Testis (tissue), 3 donors: ENCODE measurements around the gene CENPP. TPM values are rescaled to one million over a fixed set of nuclear protein-coding genes. Genes with fewer than 3 reads are reported as not detected.

Experiments
- DNase-seq: peaks from one replicate; pipeline ENCODE4 v3.0.0-alpha.2; 2019
- H3K27ac ChIP-seq, 2 donors: fragments of 200-600 bp; sonication (generic); one replicate each; pipeline ENCODE4 v1.5.1; 2019
- H3K27me3 ChIP-seq: fragments of 200-600 bp; sonication (generic); one replicate; pipeline ENCODE4 v1.5.1; 2019
- H3K36me3 ChIP-seq: fragments of 200-600 bp; sonication (generic); one replicate; pipeline ENCODE4 v1.5.1; 2017; ENCODE audit warnings: low read depth; ENCODE audit errors: missing control alignments
- H3K4me1 ChIP-seq: fragments of 200-600 bp; sonication (generic); one replicate; pipeline ENCODE4 v1.5.1; 2019
- H3K4me3 ChIP-seq, 2 donors: fragments of 200-600 bp; sonication (generic); one replicate each; pipeline ENCODE4 v1.5.1; 2017 to 2019
- H3K9me3 ChIP-seq: fragments of 200-600 bp; sonication (generic); one replicate; pipeline ENCODE4 v1.5.1; 2017
- CTCF ChIP-seq, 3 experiments: fragments of 450-650 bp in 2 of 3; fragments of 200-600 bp in 1 of 3; sonication (generic) in 1 of 3; IDR thresholded peaks; one replicate each; pipeline ENCODE4 v1.5.1; 2016 to 2019; ENCODE audit warnings: antibody characterized with exemption in 3 of 3, mild to moderate bottlenecking in 2 of 3, moderate library complexity in 1 of 3
- POLR2A ChIP-seq: fragments of 450-650 bp; IDR thresholded peaks from one replicate; pipeline ENCODE4 v1.6.1; 2017; ENCODE audit warnings: antibody characterized with exemption, mild to moderate bottlenecking, moderate library complexity
- WGBS, 2 donors: methylation state at CpG; one replicate each; pipeline ENCODE4 v1.1.5; 2018; 5-methylcytosine and 5-hydroxymethylcytosine counted together
- intact Hi-C: fragments of 100-400 bp; cut with DNase I; formaldehyde crosslinking; loops from one replicate; pipeline ENCODE4 v1.15.1; 2023; ENCODE audit warnings: low total_unique reads
- polyA plus RNA-seq: library from polyadenylated mRNA; stranded (reverse); fragments of 350-450 nt; fragmentation: Illumina TruSeq; extraction: RNeasy Lipid Tissue Mini Kit (QIAGEN cat#74804); gene quantifications from one replicate; pipeline ENCODE4 v1.2.3, GENCODE V29; 2014; ENCODE audit warnings: low read depth, low replicate concordance; ENCODE audit not compliant: insufficient read depth
- total RNA-seq, 2 donors: library from RNA; depleted of rRNA; stranded (reverse); fragments of >200 nt; gene quantifications; one replicate each; pipeline ENCODE4 v1.2.3, GENCODE V29; 2016

Gene CENPP
- total and polyA plus RNA-seq, 3 donors from 2014 or later = 8.1 to 12.1 (median 9.6) TPM

- DNase-seq = no peak
- H3K36me3 ChIP-seq = no peaks in the 10 kb centered on the region
- no peaks in the 10 kb centered on the region for H3K27me3 ChIP-seq
- H3K27ac ChIP-seq = peak overlapping the region in 1 of 2 donors; percentile 67
- peaks cover 5% of the 10 kb centered on the region for H3K4me1 ChIP-seq
- WGBS, 2 donors = 64 to 66% methylated on average over 2 of the region's 2 CpGs
- H3K9me3 ChIP-seq = no peaks in the 10 kb centered on the region
- H3K4me3 ChIP-seq = no peak overlapping the region
- intact Hi-C loops = no loop called here
- TF ChIP-seq CTCF (IDR thresholded peaks at IDR 0.05) (no peak), POLR2A (no peak)
Observed at GRCh38 chr9:92480291-92480771, 154.6 kb downstream of the CENPP start.

GRCh38 chr9:92480986-92481633 lies 155.4 kb downstream of the CENPP start:
- H3K27ac ChIP-seq = peak overlapping the region in 1 of 2 donors; percentile 67
- no peaks in the 10 kb centered on the region for H3K36me3 ChIP-seq
- 57 to 64% methylated on average over 2 of the region's 2 CpGs for WGBS, 2 donors
- no peak overlapping the region for H3K4me3 ChIP-seq
- H3K9me3 ChIP-seq = no peaks in the 10 kb centered on the region
- H3K27me3 ChIP-seq = no peaks in the 10 kb centered on the region
- H3K4me1 ChIP-seq = peaks cover 5% of the 10 kb centered on the region
- intact Hi-C loops = no loop called here
- no peak for DNase-seq
- no peak for TF ChIP-seq POLR2A
- no peak for TF ChIP-seq CTCF (IDR thresholded peaks at IDR 0.05)

GRCh38 chr9:92482329-92482728 lies 156.6 kb downstream of the CENPP start, which contains the start of gene ASPN:
Gene ASPN, minus strand, starts transcription at chr9:92482506.
- TF ChIP-seq POLR2A (no peak), CTCF (IDR thresholded peaks at IDR 0.05) (no peak)
- no peak for DNase-seq
- peaks cover 5% of the 10 kb centered on the region for H3K4me1 ChIP-seq
- H3K27me3 ChIP-seq = no peaks in the 10 kb centered on the region
- no peaks in the 10 kb centered on the region for H3K9me3 ChIP-seq
- H3K27ac ChIP-seq = peak within 1 kb of the TSS in 1 of 2 donors; percentile 67
- no peaks in the 10 kb centered on the region for H3K36me3 ChIP-seq
- WGBS, 2 donors = 44 to 50% methylated on average over 3 of the region's 3 CpGs
- H3K4me3 ChIP-seq = no peak within 1 kb of the TSS
- intact Hi-C loops = no loop called here

GRCh38 chr9:92482805-92483204 lies 157.1 kb downstream of the CENPP start:
- H3K27ac ChIP-seq = no peak overlapping the region
- peaks cover 5% of the 10 kb centered on the region for H3K4me1 ChIP-seq
- no peak for TF ChIP-seq CTCF (IDR thresholded peaks at IDR 0.05)
- TF ChIP-seq POLR2A = no peak
- intact Hi-C loops = no loop called here
- DNase-seq = no peak
- H3K27me3 ChIP-seq = no peaks in the 10 kb centered on the region
- H3K4me3 ChIP-seq = no peak overlapping the region
- no peaks in the 10 kb centered on the region for H3K9me3 ChIP-seq
- H3K36me3 ChIP-seq = no peaks in the 10 kb centered on the region
